Psoas muscle (tissue), 8 donors: Measurements from ENCODE around the gene C3orf70. TPM values are rescaled to one million over a fixed set of nuclear protein-coding genes. Genes with fewer than 3 reads are reported as not detected.

Experiments used
- ATAC-seq, 4 donors: fragments of 200-7000 bp; cut with Tn5 transposase; one replicate each; pipeline ENCODE4 v1.9.1; 2020; ENCODE audit warnings: moderate library complexity in 3 of 4, mild to moderate bottlenecking in 2 of 4
- DNase-seq, 2 donors: peaks; one replicate each; pipeline ENCODE4 v3.0.0-alpha.2; 2020
- H3K27ac ChIP-seq: fragments of 200-600 bp; one replicate; pipeline ENCODE4 v1.8.0; 2022
- H3K27me3 ChIP-seq, 3 donors: fragments of 200-600 bp in 1 of 3; one replicate each; pipeline versions ENCODE4 v1.6.1 to v1.8.0; 2013 to 2022; ENCODE audit warnings: low read length in 2 of 3, mild to moderate bottlenecking in 2 of 3, moderate library complexity in 1 of 3; ENCODE audit not compliant: insufficient read depth in 3 of 3
- H3K36me3 ChIP-seq, 2 donors: fragments of 200-600 bp in 1 of 2; one replicate each; pipeline versions ENCODE4 v1.6.1 to v1.8.0; 2013 to 2022; ENCODE audit warnings: low read depth in 1 of 2, mild to moderate bottlenecking in 1 of 2, moderate library complexity in 1 of 2; ENCODE audit not compliant: insufficient read depth in 1 of 2
- H3K4me1 ChIP-seq: fragments of 200-600 bp; one replicate; pipeline ENCODE4 v1.8.0; 2022
- H3K4me3 ChIP-seq: fragments of 200-600 bp; one replicate; pipeline ENCODE4 v1.8.0; 2022; ENCODE audit warnings: mild to moderate bottlenecking
- H3K9me3 ChIP-seq: fragments of 200-600 bp; one replicate; pipeline ENCODE4 v1.8.0; 2022
- CTCF ChIP-seq: fragments of 200-600 bp; IDR thresholded peaks from one replicate; pipeline ENCODE4 v1.8.0; 2022; ENCODE audit warnings: antibody characterized with exemption
- WGBS, 3 donors: extraction: QIAGEN DNeasy Blood & Tissue Kit; methylation state at CpG; one replicate each; pipeline versions ENCODE4 v1.1.6 to v1.1.7; 2013; 5-methylcytosine and 5-hydroxymethylcytosine counted together
- intact Hi-C, 2 donors: fragments of 100-400 bp; cut with DNase I; formaldehyde crosslinking; loops; one replicate each; pipeline versions ENCODE4 v1.11.0 to v1.14.2; 2022
- long read RNA-seq, 2 donors: library from polyadenylated mRNA; unstranded; transcript quantifications; one replicate each; pipeline ENCODE4 v2.0.0, GENCODE V29; 2021
- polyA plus RNA-seq, 3 donors: library from polyadenylated mRNA; stranded (reverse); fragments of 200-250 nt; gene quantifications; one replicate each; pipeline ENCODE4 v1.2.3, GENCODE V29; 2013
- total RNA-seq, 4 donors: library from RNA; stranded (reverse); fragmentation: NEBNext Ultra II Directional in 2 of 4; extraction: Animal tissue kit (Norgen Biotek cat#: 25700) in 2 of 4; gene quantifications; one replicate each; pipeline versions ENCODE4 v1.2.1 to v1.2.4, GENCODE V29; 2021 to 2023
- donor health status: healthy with polysubstance abuse.
- donor health status: DM: no; HTN: no; CAD: no; lungs with moderate emphysema.
- donor health status: Bipolar disorder and iron deficiency.
- donor health status: healthy.
- donor health status: DM: yes; HTN: yes; CAD: no.
- donor health status: DM: no; HTN: no; CAD: no.
- donor health status: DM: no; HTN: no; CAD: no.
- donor health status: DM: yes; HTN: yes; CAD: no.

Gene C3orf70
- under 1 TPM; 0.42 to 0.97 (median 0.81) TPM for total RNA-seq
- polyA plus RNA-seq: under 1 TPM; 0.13 to 0.22 (median 0.18) TPM
- long read RNA-seq, donor 1: 0 reads
- long read RNA-seq, donor 2, full-length matches to known transcripts: 1 of 1 reads
- long read RNA-seq, donor 2, partial matches to known transcripts: 0 of 1 reads
- long read RNA-seq, donor 2, other reads (novel, unspliced or antisense): 0 of 1 reads

GRCh38 chr3:185152410-185153170 lies at the start of gene C3orf70:
Gene C3orf70 (minus strand): TSS chr3:185153060. CDS start chr3:185152823, 237 bp downstream.
- H3K27ac ChIP-seq: peak within 1 kb of the TSS; percentile 42
- ATAC-seq (peak; percentile 31 to 47 (median 41)), DNase-seq (peak; percentile 59 to 75)
- H3K9me3 ChIP-seq: no peaks in the 10 kb centered on the region
- intact Hi-C loops: no loop called here
- no peaks in the 10 kb centered on the region for H3K36me3 ChIP-seq
- peaks cover 2 to 79% (median 22%) of the 10 kb centered on the region in 3 donors for H3K27me3 ChIP-seq
- no peaks in the 10 kb centered on the region for H3K4me1 ChIP-seq
- TF ChIP-seq CTCF: no peak
- peak within 1 kb of the TSS; percentile 71 for H3K4me3 ChIP-seq
- 0% methylated on average over 76 to 111 of the region's 113 CpGs for WGBS, 3 donors

GRCh38 chr3:185200639-185201038 lies 47.8 kb upstream of the C3orf70 start:
- no peak overlapping the region for H3K27ac ChIP-seq
- H3K9me3 ChIP-seq: no peaks in the 10 kb centered on the region
- H3K4me1 ChIP-seq: no peaks in the 10 kb centered on the region
- intact Hi-C loops: no loop called here
- H3K27me3 ChIP-seq: no peaks in the 10 kb centered on the region
- TF ChIP-seq CTCF: no peak
- WGBS, 3 donors: 43 to 59% (median 51%) methylated on average over 5 of the region's 5 CpGs
- DNase-seq (no peak), ATAC-seq (no peak)
- no peaks in the 10 kb centered on the region for H3K36me3 ChIP-seq
- H3K4me3 ChIP-seq: no peak overlapping the region

GRCh38 chr3:185199671-185200070 lies 46.8 kb upstream of the C3orf70 start:
- 83 to 88% (median 86%) methylated on average over 5 of the region's 5 CpGs for WGBS, 3 donors
- no peak for TF ChIP-seq CTCF
- no peaks in the 10 kb centered on the region for H3K27me3 ChIP-seq
- DNase-seq (no peak), ATAC-seq (no peak)
- no peaks in the 10 kb centered on the region for H3K9me3 ChIP-seq
- H3K4me1 ChIP-seq: no peaks in the 10 kb centered on the region
- H3K4me3 ChIP-seq: no peak overlapping the region
- intact Hi-C loops: no loop called here
- no peaks in the 10 kb centered on the region for H3K36me3 ChIP-seq
- H3K27ac ChIP-seq: no peak overlapping the region

GRCh38 chr3:185199206-185199605 lies 46.3 kb upstream of the C3orf70 start:
- WGBS, 3 donors: 89 to 91% (median 91%) methylated on average over 4 of the region's 4 CpGs
- intact Hi-C loops: no loop called here
- Histone ChIP-seq H3K4me1 (no peaks in the 10 kb centered on the region), H3K9me3 (no peaks in the 10 kb centered on the region), H3K27ac (no peak overlapping the region), H3K27me3 (no peaks in the 10 kb centered on the region), H3K4me3 (no peak overlapping the region), H3K36me3 (no peaks in the 10 kb centered on the region)
- no peak for ATAC-seq
- TF ChIP-seq CTCF: no peak
- DNase-seq: no peak
